HT-29 (cell line): Measurements from ENCODE around the gene AKNAD1. TPM values are rescaled to one million over a fixed set of nuclear protein-coding genes. Genes with fewer than 3 reads are reported as not detected.
"Not testable (repeated sequence)": the region's sequence is repeated elsewhere in the genome, so short reads cannot be mapped to it uniquely, and the experiment has no call there.

Experiments used
- DNase-seq: peaks from one replicate; pipeline ENCODE4 v3.0.0-alpha.2; 2015; ENCODE audit warnings: low spot score
- total RNA-seq: library from RNA; depleted of rRNA; stranded (reverse); fragments of >200 nt; shearing (Covaris generic); gene quantifications from 2 replicates; pipeline ENCODE4 v1.2.3, GENCODE V29; 2014; rRNA removed

Gene AKNAD1, protein sequence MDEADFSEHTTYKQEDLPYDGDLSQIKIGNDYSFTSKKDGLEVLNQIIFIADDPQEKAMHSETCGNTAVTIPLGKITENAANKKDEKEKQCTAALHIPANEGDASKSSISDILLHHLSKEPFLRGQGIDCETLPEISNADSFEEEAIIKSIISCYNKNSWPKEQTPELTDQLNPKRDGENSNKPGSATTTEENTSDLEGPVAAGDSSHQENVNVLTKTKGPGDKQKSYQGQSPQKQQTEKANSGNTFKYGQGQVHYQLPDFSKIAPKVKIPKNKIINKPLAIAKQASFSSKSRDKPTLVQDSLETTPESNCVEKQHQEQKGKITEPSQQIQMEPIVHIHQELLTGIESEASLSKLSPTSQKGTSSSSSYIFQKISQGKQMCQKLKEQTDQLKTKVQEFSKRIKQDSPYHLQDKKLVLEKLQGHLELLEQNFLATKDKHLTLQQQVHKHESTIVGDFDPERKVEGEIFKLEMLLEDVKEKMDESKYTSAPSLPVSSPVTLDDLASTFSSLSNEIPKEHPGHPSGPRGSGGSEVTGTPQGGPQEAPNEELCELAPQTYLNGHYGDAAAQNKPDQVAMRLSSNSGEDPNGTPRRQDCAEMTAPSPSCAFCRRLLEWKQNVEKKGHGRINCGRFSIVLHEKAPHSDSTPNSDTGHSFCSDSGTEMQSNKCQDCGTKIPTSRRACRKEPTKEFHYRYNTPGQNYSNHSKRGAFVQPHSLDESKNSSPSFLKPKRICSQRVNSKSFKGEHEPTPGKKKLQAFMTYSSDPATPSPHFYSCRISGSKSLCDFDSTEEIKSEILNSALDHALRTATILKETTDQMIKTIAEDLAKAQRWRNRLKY
- total RNA-seq: 0.64 TPM in 1 of 2 replicates, not detected in the other

DNA sequence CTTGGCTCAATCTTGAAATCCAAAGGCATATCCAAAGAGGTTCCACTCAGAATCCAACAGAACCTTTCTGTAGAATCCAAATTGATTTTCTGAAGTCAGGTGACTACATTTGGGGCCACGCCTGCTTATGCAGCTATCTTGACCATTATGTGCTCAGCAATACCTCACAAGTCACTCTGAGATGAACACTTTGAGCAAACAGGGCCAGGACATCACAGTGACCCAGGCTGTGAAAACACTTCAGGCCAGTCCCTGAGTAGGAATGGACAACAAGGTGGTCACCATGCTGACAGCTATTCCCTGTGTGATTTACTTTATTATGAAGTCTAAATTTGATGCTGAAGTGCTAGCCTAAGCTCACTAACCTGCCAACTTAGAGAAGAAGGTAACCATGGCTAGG, at the start of gene AKNAD1:
AKNAD1 (minus strand) TSS at position 101 of the 400 bp plus-strand sequence. CDS start 4,430 bp downstream, outside the sequence.
- DNase-seq: no peak

DNA sequence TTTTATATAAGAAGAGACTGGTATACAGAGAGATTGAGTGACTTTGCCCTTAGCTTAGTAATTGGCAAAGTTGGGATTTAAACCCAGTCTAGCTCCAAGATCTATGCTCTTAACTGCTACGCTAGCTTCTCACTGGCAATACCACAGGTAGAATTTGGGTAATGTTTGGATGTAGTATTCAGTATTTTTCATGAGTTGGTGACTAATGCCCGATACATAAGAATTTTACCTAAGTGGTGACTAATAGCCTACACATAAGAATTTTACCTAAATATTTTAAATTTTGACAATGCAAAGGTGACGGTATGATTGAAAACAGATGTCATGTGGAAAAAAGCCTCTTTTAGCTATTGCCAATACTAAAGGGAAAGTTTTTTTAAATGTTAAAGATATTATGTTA, 44.2 kb upstream of the AKNAD1 start:
- DNase-seq: no peak

DNA sequence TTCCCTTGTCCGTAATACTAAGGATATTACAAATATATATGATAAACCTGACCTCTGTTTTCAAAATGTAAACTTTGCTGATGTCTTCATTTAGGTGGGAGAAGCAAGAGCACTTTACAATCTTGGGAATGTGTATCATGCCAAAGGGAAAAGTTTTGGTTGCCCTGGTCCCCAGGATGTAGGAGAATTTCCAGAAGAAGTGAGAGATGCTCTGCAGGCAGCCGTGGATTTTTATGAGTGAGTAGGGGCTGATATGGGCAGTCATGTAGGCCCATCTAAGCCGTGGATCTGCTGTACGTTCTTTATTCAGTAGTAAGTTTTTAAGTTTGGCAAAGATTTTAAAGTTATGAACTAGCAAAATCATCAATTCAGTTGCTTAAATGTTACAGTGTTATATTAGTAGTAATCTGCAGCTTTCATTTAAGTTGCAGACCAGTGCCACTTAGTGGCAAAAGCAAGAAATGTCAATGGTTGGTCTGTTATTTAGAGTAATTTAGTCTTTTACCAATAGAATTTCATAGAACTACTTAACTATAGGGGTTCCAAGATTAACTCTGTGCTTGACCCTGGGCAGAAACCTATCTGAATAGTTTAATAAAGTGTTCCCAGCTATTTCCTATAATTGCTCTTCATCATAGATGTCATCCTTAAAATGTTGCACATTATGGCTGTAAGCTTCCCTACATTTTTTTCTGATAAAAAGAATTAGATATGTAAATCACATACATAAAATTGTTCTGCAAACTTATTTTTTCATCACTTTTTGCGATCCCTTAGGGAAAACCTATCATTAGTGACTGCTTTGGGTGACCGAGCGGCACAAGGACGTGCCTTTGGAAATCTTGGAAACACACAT, 41.2 kb upstream of the AKNAD1 start:
- peak; percentile 63 for DNase-seq

DNA sequence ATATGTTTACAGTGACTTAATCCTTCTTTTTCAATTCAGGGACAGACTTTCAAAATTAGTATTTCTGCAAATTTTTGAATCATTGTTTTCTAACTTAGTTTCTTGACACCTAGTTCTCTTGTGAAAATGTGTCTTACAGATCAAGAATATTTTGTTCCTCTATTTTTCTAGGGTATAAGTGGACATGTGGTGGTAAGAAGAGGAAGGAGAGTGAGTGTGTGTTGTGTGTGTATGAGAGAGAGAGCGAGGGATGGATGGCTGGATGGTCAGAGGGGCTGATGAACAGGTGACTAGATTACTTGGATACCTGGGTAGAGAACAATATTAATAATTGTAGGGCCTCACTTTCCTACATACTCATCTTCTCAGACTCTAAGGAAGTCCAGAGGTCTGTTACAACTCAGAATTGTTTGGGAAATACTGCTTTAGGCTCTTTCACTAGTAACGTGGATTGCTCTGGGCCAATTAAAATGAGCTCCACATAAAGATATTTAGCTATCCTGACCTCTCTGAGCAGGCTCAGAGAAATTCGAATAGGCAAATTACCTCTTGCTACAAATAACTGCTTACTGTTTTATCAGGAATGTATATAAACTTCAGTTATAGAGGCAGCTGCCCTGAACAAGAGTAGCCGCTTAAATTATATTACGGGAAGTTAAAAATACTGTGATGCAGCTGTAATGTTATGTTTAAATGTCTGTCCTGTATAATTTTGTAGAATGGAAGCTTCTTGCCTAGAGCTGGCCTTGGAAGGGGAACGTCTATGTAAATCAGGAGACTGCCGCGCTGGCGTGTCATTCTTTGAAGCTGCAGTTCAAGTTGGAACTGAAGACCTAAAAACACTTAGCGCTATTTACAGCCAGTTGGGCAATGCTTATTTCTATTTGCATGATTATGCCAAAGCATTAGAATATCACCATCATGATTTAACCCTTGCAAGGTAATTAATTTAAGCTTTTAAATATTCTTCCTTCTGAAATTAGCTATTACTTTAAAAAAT, 39.6 kb upstream of the AKNAD1 start:
- no peak for DNase-seq

DNA sequence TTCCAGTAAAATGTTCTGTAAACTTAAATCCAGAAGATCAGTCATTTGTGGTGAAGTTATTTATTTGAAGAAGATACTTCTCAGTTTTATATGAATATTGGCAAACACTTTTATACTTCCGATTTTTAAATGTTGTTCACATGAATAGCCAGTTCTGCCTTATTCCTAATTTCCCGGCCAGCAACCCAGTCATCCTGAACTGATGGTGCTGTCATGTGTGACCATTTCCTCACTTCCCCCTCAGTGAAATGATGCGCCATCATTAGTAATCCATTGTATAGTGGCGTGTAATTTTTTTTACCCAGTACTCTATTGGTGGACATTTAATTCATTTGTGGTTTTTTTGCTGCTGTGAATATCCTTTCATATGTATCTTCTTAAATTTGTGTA, 36.2 kb upstream of the AKNAD1 start:
- DNase-seq: no peak

DNA sequence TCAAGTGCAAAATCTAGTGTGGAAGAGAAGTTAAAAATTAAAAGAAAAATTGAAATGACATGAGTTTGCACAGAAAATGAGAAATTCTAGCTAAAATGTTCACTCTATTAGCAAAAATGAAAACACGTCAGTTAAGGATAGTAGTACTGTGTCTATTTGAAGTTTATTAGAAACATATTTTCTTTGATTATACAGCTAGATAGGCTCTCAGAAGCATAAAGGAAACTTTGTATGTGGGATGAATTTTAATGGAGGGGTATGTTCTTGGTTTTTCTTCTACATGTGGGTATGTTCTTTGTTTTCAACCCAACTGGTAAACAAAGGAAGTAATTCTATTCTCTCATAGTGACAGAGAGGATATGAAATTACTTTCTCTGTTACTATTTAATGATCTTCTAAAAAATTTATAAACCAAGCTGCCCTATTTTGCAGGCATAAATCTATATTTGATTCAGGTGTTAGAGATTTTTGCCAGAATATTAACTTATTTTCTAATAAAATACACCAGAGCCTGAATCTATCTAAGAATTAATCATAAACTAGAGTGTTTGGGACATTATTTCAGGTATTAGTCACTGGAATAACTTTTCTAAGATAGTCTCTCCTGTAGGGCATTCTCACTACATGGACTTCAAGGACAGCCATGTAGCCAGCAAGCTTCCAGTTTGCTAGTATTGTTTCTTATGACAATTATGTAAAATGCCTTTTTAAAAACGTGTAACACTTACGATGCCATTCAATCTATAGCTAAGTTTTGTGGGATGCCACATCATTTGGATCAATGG, 35.7 kb upstream of the AKNAD1 start:
- no peak for DNase-seq

DNA sequence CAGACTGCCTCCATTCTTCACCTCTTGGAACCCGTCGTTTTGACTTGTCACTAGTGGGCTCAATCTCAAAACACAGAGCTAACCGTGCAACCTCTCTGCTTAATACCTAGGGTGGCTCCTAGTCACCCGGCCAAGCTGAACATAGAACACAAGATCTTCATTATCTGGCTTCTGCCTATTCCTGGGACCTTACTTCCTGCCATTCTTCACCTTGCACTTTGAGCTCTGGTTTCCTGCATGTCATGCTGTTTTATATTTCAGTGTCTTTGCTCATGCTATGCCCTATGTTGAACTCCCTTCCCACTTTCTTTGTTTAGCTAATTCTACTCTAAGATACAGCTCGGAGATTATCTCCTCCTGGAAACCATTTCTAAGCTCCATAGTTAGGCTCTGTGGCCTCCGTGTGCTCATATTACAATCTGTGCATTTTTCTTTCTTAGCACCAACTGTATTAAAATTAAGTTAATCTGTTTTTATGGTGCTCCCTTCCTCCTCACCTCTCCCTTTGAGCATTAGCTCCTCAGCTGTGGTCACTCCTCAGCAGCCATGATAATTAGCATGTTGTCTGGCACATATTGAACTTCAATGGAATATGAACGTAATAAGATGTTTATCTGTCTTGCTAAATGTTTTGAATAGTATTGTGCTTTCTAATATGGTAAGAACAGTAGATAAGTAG, 33.0 kb upstream of the AKNAD1 start:
- DNase-seq: no peak

DNA sequence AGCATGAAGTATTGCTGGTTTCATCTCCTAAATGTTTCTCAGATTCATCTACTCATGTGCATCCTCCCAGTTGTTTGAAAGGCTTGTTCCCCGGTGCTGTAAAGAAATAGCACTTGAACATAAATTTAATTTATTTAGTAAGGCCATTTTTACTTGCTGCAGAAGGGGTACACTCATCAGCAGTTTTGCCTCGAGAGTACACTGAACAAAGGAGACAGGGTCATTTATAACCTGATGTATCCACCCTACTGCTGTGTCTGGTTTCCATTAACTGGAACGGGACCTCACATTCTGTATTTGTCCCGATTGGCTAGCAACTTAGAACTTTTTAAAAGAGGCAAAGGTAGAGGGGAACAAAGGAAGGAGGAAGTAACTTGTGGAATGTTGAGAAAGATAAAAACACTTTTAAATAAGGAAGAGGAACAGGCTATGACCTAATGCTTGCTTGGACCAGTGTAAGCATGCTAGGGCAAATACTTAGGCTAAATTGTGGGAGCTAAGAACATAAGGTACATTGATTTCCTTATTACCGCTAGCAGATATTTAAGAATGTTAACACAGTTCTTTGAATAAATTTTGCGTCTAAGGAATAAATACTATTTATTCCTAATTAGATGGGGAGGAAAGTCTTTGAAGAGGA, 32.2 kb upstream of the AKNAD1 start:
- not testable (repeated sequence) for DNase-seq

DNA sequence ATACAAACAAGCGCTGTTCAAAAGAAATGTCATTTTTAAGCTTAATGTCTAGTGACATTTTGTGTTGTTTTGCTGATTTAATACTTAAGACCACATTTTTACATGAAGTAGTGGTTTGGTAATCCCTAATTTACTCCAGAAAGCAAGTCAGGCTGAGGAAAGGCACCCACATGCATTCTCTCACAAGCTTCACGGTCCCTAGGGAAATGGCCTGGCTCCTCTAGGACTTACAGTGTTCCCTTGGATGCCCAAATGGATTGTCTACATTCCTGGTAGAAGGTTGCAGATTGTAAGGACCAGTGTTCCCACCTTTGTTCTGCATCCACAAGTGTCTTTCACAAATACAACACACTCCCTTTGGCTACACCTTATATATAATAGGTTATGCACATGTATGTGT, 29.4 kb upstream of the AKNAD1 start:
- no peak for DNase-seq

DNA sequence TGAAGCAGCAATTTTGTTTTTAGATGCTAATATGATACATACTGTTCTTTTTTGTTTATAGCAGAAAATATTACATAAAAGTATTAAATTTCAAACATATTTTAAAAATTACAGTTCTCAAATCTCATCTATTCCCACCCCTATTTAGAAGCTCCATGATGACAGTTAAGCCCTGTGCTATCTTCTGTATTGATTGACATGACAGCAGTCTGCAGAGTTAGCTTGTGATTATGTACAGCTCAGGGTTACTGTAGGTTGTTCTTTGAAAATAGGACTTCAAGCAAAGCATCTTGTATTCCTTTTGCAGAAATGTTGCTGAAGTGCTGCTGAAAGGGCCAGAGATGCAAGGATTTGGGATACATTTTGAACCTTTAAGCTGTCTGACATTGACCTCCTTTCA, 28.1 kb upstream of the AKNAD1 start:
- no peak for DNase-seq

DNA sequence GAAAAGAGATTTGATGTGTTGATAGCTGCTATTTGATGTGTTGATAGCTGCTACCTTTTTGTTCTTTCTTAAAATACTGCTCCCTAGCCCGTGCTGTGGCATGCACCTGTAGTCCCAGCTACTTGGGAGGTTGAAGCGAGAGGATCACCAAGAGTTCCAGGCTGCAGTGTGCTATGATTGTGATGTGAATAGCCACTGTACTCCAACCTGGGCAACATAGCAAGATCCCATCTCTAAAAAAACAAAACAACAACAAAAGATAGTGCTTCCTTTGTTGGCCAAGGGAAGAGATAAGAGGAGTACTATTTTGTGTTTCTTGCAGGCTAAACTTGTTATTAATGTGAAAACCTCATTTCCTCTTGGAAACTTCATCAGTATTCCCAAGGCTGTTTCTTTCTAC, 25.9 kb upstream of the AKNAD1 start:
- no peak for DNase-seq

DNA sequence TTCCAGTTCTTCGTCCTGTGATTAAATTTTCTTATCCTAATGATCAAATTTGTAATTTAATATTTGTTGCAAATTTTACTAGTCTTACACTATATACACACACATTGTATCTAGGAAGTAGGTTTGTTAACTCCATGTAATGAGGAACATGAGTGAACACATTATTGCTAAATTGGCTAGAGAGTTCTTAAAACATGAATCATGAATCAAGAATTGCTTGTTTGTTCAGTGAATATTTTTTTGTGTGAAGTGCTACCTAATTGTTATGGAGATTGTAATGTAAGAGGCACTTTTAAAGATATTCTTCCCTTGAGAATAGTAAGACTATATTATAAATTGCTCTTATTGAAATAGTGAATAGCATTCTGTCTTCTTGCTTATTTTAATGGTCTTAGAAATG, 24.5 kb upstream of the AKNAD1 start:
- DNase-seq: no peak

DNA sequence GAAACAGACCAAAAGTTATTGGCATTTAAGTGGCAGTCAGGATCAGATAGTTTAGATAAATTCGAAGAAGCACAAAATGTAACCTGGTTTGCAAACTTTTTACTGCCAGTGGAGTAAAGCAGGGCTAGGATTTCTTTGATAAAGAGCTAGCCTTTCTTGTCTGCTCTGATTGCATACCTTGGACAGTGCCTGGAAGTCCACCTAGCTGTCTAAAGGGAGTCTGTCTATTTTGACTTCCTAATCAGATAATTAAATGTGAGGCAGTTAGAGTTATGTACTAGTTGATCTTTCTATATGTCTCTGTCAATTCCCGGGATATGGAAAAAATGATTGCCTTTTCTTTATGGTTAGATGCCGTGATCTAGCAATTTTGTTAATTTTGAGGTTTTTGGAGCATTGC, 24.0 kb upstream of the AKNAD1 start:
- peak; percentile 25 for DNase-seq

DNA sequence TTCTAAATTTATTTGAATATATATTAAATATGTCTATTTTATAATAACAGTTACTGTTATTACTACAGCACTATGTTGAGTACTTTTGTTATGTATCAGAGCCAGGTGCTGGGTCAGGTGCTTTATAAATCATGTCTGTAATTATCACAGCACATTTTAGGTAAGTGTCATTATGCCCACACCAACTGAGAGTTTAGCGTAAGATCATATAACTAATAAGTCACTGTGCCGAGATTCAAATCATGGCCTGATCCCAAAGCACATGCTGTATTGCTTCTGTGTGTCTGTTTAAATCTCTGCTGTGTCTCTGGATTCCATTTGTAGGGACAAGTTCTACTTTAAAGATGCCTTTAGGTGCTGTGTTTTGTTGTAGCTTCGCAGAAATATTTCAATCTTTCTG, 21.8 kb upstream of the AKNAD1 start:
- DNase-seq: no peak

DNA sequence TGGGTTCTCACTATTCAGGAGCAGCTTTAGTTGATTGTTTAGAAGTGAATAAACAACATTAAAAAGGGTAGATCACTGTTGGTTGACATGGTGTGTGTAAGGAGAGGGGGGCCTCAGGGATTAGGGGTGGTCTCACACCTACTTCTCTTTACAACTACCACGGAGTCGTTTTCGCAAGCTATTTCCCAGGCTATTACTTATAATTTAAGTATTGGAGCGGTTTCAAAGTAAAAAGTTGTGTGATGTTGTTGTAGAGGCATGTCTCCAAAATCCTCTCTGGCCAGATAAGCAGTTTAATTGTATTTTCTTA, 21.2 kb upstream of the AKNAD1 start:
- DNase-seq: no peak

DNA sequence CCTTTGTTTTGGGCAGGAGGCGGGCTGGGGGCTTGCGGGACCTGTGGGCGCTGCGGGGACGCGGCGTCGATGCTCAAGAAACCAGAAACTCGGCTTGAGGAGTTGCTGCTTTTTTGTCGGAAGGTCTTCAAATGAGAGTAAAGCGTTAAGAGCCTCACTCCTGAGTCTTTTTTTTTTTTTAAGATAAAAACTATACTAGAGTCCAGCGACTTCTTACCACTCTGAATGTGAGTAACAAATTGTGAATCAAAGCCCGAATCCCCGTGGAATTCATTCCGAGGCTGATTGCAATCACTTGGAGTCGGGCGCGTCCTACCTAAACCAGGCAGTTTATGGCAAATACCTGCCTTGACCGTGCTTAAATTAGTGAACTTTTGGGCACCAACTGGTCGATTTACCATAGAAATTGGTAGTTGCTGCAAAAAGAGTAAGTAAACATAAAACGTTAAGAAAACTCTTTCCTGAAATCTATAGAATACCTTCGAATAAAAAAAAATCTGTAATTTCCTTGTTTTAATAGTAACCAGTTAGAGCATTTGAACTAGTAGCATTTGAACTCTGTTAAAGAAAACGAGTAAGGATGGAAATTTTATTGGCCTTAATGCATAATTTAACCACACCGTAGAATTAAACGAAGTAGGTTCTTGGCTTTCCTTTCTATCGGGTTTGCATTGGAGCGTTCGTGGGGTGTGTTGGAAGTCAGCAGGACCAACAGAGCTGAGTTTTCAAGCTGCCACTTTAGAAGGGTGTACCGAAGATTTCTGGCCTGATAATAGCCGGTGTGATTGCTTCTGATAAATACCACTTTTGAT, 20.7 kb upstream of the AKNAD1 start:
- peak; percentile 50 for DNase-seq

DNA sequence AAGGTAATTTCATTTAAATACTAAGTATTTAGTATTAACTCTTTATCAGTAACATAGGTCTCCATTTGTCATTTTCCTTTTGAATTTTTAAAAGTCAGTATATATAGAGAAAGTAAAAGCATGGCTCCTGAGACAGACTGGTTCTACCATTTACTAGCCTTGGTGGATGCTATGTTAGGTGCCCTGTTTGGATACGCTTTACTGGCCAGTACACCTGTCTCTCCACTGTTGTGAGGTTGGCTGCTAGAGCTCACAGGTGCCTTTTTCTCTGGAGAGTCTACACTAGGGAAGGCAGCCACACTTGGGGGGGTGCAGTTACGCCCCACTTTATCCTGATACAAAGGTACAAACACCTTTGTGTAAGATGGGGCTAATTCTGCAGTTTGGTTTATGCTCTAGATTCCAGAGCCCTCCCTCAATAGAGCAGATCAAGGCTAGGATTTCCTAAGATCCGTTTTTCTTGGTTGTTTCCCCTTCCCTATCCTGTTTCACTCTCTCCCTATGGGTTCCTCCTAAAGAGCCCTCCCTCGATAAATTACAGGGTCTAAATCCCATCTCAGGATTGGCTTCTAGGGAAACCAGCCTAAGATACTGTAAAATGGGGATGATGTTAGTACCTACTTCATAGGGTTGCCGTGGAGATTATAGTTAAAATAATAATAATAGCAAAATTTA, 14.3 kb upstream of the AKNAD1 start:
- no peak for DNase-seq
